Fibroblast of lung (primary cell): ENCODE measurements around the gene BCKDHB.

Experiments used
- CTCF ChIP-seq, 2 donors: IDR thresholded peaks in 1 of 2; conservative IDR thresholded peaks in 1 of 2; 1 replicate in 1 of 2; 2 replicates in 1 of 2; pipeline ENCODE4 v1.5.1; 2011 to 2012; ENCODE audit warnings: low read length in 2 of 2, control low read depth in 1 of 2, inconsistent platforms in 1 of 2, low read depth in 1 of 2, mild to moderate bottlenecking in 1 of 2
- EZH2 ChIP-seq: IDR thresholded peaks from 2 replicates; pipeline ENCODE4 v1.5.1; 2012; ENCODE audit warnings: low read length, control low read depth, mild to moderate bottlenecking; ENCODE audit errors: missing control alignments

DNA sequence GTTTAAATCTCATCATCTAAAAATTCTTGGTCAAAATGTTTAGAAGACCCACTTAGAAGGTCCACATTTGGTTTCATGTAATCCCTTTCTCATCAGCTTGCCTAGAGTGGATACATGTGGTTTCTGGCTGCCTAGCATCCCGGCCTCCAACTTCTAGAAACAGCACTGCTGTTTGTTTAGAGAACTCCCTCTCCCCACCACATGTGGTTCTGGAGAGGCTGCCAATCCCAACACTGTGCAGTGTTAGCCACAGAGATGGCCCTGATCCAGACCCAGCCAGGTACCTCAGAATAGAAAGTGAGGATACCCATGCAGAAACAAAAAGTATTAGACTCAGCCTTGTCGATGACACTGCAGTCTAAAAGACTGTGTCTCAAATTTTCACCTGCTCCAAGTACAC is 241.8 kb downstream of the BCKDHB start:
- TF ChIP-seq CTCF (conservative IDR thresholded peaks at IDR 0.05 in 1 of 2, IDR thresholded peaks at IDR 0.05 in 1 of 2; ENCODE audit: low read depth in 1 of 2, low read length in 2 of 2), result no peak
- TF ChIP-seq EZH2, result no peak
